ENCODE measurements around the gene ISG15. TPM values are rescaled to one million over a fixed set of nuclear protein-coding genes. Genes with fewer than 3 reads are reported as not detected.
A peak's percentile ranks its signal among the peaks of the same experiment; 100 is the strongest.

Gene ISG15
- total and polyA plus RNA-seq, 9 of the 15 experiments (the other 6 are each of a cell fraction or from before 2014, with no cell fraction given) = 0.40 to 58.3 (median 12.2) TPM

- TF ChIP-seq C11orf30 (IDR thresholded peaks at IDR 0.05; ENCODE audit: low read depth) (no peak), BCL6 (CRISPR knock-in tag; IDR thresholded peaks at IDR 0.05) (no peak), RFX5 (IDR thresholded peaks at IDR 0.05; ENCODE audit: low read depth, low read length) (no peak), SIX5 (IDR thresholded peaks at IDR 0.05; ENCODE audit: borderline replicate concordance in 1 of 2, insufficient read depth in 1 of 2, low read depth in 1 of 2, low read length in 2 of 2) (no peak), RBBP5 (IDR thresholded peaks at IDR 0.05; ENCODE audit: borderline replicate concordance, insufficient read depth, low read length, poor library complexity, severe bottlenecking) (no peak), KLF13 (tag; IDR thresholded peaks at IDR 0.05; ENCODE audit: borderline replicate concordance, low read depth) (peak; percentile 88; the same call in 1 of the 2 replicates), ARHGAP35 (IDR thresholded peaks at IDR 0.05; ENCODE audit: partially characterized antibody) (no peak), FOXP4 (CRISPR knock-in tag; IDR thresholded peaks at IDR 0.05; ENCODE audit: borderline replicate concordance) (no peak), ZNF561 (CRISPR knock-in tag; conservative IDR thresholded peaks at IDR 0.05) (no peak), TSC22D4 (tag; IDR thresholded peaks at IDR 0.05) (no peak), CCNT2 (IDR thresholded peaks at IDR 0.05; ENCODE audit: borderline replicate concordance, extremely low read depth, insufficient read length, low read depth, low read length) (peak; percentile 63), MCM5 (IDR thresholded peaks at IDR 0.05; ENCODE audit: low read depth) (no peak), NFRKB (IDR thresholded peaks at IDR 0.05; ENCODE audit: low read depth) (no peak), NCOA2 (IDR thresholded peaks at IDR 0.05; ENCODE audit: partially characterized antibody in 2 of 2) (no peak), LARP7 (IDR thresholded peaks at IDR 0.05) (no peak), ZBTB8A (IDR thresholded peaks at IDR 0.05; ENCODE audit: partially characterized antibody) (no peak), NFYB (IDR thresholded peaks at IDR 0.05; ENCODE audit: extremely low read depth, insufficient read length) (peak; percentile 36)
- TF ChIP-seq, protein P1, sequence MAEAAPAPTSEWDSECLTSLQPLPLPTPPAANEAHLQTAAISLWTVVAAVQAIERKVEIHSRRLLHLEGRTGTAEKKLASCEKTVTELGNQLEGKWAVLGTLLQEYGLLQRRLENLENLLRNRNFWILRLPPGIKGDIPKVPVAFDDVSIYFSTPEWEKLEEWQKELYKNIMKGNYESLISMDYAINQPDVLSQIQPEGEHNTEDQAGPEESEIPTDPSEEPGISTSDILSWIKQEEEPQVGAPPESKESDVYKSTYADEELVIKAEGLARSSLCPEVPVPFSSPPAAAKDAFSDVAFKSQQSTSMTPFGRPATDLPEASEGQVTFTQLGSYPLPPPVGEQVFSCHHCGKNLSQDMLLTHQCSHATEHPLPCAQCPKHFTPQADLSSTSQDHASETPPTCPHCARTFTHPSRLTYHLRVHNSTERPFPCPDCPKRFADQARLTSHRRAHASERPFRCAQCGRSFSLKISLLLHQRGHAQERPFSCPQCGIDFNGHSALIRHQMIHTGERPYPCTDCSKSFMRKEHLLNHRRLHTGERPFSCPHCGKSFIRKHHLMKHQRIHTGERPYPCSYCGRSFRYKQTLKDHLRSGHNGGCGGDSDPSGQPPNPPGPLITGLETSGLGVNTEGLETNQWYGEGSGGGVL (CRISPR knock-in tag; IDR thresholded peaks at IDR 0.05) = no peak
- TF ChIP-seq, protein P2, sequence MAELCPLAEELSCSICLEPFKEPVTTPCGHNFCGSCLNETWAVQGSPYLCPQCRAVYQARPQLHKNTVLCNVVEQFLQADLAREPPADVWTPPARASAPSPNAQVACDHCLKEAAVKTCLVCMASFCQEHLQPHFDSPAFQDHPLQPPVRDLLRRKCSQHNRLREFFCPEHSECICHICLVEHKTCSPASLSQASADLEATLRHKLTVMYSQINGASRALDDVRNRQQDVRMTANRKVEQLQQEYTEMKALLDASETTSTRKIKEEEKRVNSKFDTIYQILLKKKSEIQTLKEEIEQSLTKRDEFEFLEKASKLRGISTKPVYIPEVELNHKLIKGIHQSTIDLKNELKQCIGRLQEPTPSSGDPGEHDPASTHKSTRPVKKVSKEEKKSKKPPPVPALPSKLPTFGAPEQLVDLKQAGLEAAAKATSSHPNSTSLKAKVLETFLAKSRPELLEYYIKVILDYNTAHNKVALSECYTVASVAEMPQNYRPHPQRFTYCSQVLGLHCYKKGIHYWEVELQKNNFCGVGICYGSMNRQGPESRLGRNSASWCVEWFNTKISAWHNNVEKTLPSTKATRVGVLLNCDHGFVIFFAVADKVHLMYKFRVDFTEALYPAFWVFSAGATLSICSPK (IDR thresholded peaks at IDR 0.05; ENCODE audit: borderline replicate concordance) = no peak
- TF ChIP-seq, protein P3, sequence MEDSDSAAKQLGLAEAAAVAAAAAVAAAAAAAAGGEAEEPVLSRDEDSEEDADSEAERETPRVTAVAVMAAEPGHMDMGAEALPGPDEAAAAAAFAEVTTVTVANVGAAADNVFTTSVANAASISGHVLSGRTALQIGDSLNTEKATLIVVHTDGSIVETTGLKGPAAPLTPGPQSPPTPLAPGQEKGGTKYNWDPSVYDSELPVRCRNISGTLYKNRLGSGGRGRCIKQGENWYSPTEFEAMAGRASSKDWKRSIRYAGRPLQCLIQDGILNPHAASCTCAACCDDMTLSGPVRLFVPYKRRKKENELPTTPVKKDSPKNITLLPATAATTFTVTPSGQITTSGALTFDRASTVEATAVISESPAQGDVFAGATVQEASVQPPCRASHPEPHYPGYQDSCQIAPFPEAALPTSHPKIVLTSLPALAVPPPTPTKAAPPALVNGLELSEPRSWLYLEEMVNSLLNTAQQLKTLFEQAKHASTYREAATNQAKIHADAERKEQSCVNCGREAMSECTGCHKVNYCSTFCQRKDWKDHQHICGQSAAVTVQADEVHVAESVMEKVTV (CRISPR knock-in tag; IDR thresholded peaks at IDR 0.05) = no peak
These were observed 6.1 kb downstream of the ISG15 start (continued) for GRCh38 chr1:1019122-1019999.
